K562 (cell line): ENCODE results near the gene MRPL41. TPM values are rescaled to one million over a fixed set of nuclear protein-coding genes. Genes with fewer than 3 reads are reported as not detected.

ENCODE experiments used
- BDP1 ChIP-seq: IDR thresholded peaks from 3 replicates; pipeline ENCODE4 v1.6.1; 2011; ENCODE audit not compliant: insufficient read length, insufficient read depth
- CC2D1A ChIP-seq: fragments of 450-650 bp; IDR thresholded peaks from 2 replicates; pipeline ENCODE4 v1.6.1; 2017; ENCODE audit warnings: mild to moderate bottlenecking
- GTF2F1 ChIP-seq: IDR thresholded peaks from 2 replicates; pipeline ENCODE4 v1.6.1; 2011; ENCODE audit warnings: low read depth, low read length, improper control_type of control experiment
- NFE2L1 ChIP-seq: fragments of 450-650 bp; IDR thresholded peaks from 2 replicates; pipeline ENCODE4 v1.6.1; 2016; ENCODE audit warnings: missing genetic modification characterization, low read depth, mild to moderate bottlenecking, missing compliant biosample characterization, moderate library complexity, borderline replicate concordance
- polyA plus RNA-seq, 8 experiments: library from polyadenylated mRNA; depleted of rRNA in 4 of 8; stranded (reverse) in 5 of 8; unstranded in 3 of 8; fragments of >200 nt; fragmentation: Nextera tagmentation in 2 of 8; fragmentation: Illumina TruSeq in 1 of 8; extraction: Ambion mirVana in 2 of 8; extraction: Trizol in 1 of 8; gene quantifications; 2 replicates each; pipeline versions ENCODE4 v1.2.1 to v1.2.3, GENCODE V29; 2011 to 2014; ENCODE audit warnings: inconsistent platforms in 1 of 8, missing spikeins in 1 of 8
- total RNA-seq, 7 experiments: library from RNA; depleted of rRNA in 6 of 7; stranded (reverse); fragments of >200 nt in 6 of 7; fragmentation: Illumina TruSeq in 2 of 7; extraction: Trizol in 2 of 7; gene quantifications; 2 replicates each; pipeline versions ENCODE4 v1.2.1 to v1.2.3, GENCODE V29; 2011 to 2021; ENCODE audit warnings: low replicate concordance in 1 of 7
- TF ChIP-seq, protein P1 (sequence below): fragments of 450-650 bp; IDR thresholded peaks from 2 replicates; pipeline ENCODE4 v1.6.1; 2016; ENCODE audit warnings: mild to moderate bottlenecking, moderate library complexity
- TF ChIP-seq, protein P2 (sequence below): fragments of 250-450 bp; sonication (Bioruptor Pico); IDR thresholded peaks from 2 replicates; pipeline ENCODE4 v1.4.0; 2020; ENCODE audit warnings: mild to moderate bottlenecking, moderate library complexity
- TF ChIP-seq, protein P3 (sequence below): sonication (generic); formaldehyde crosslinking; IDR thresholded peaks from 2 replicates; pipeline ENCODE4 v1.8.0; 2022; ENCODE audit warnings: missing genetic modification reagents, mild to moderate bottlenecking, borderline replicate concordance
- TF ChIP-seq, protein P4 (sequence below): sonication (generic); formaldehyde crosslinking; IDR thresholded peaks from 2 replicates; pipeline ENCODE4 v1.8.1; 2023; ENCODE audit warnings: mild to moderate bottlenecking, missing genetic modification reagents

Gene MRPL41
- total and polyA plus RNA-seq, 9 of the 15 experiments (the other 6 are each of a cell fraction or from before 2014, with no cell fraction given) = 2.6 to 259 (median 21.6) TPM

DNA sequence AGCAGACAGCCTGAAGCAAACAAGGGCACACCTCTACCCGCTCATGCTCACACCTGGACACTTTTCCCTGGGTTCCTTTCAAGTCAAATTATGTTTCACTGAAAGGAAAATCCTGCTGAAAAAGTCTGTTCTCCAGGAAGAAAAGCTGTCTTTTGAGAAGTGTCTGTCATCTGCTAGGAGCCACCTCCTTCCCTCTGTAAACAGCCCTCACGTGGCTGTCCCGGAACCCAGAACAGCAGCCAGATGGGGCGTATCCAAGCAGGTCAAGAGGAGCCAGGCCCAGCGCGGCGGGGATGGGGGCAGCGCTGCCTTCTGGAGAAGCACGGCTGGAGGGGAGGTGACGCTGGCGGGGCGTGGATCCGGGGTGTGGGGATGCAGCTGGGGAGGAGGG is 1.5 kb upstream of the MRPL41 start, which contains the start of gene PNPLA7 (continued):
- TF ChIP-seq, protein P1, sequence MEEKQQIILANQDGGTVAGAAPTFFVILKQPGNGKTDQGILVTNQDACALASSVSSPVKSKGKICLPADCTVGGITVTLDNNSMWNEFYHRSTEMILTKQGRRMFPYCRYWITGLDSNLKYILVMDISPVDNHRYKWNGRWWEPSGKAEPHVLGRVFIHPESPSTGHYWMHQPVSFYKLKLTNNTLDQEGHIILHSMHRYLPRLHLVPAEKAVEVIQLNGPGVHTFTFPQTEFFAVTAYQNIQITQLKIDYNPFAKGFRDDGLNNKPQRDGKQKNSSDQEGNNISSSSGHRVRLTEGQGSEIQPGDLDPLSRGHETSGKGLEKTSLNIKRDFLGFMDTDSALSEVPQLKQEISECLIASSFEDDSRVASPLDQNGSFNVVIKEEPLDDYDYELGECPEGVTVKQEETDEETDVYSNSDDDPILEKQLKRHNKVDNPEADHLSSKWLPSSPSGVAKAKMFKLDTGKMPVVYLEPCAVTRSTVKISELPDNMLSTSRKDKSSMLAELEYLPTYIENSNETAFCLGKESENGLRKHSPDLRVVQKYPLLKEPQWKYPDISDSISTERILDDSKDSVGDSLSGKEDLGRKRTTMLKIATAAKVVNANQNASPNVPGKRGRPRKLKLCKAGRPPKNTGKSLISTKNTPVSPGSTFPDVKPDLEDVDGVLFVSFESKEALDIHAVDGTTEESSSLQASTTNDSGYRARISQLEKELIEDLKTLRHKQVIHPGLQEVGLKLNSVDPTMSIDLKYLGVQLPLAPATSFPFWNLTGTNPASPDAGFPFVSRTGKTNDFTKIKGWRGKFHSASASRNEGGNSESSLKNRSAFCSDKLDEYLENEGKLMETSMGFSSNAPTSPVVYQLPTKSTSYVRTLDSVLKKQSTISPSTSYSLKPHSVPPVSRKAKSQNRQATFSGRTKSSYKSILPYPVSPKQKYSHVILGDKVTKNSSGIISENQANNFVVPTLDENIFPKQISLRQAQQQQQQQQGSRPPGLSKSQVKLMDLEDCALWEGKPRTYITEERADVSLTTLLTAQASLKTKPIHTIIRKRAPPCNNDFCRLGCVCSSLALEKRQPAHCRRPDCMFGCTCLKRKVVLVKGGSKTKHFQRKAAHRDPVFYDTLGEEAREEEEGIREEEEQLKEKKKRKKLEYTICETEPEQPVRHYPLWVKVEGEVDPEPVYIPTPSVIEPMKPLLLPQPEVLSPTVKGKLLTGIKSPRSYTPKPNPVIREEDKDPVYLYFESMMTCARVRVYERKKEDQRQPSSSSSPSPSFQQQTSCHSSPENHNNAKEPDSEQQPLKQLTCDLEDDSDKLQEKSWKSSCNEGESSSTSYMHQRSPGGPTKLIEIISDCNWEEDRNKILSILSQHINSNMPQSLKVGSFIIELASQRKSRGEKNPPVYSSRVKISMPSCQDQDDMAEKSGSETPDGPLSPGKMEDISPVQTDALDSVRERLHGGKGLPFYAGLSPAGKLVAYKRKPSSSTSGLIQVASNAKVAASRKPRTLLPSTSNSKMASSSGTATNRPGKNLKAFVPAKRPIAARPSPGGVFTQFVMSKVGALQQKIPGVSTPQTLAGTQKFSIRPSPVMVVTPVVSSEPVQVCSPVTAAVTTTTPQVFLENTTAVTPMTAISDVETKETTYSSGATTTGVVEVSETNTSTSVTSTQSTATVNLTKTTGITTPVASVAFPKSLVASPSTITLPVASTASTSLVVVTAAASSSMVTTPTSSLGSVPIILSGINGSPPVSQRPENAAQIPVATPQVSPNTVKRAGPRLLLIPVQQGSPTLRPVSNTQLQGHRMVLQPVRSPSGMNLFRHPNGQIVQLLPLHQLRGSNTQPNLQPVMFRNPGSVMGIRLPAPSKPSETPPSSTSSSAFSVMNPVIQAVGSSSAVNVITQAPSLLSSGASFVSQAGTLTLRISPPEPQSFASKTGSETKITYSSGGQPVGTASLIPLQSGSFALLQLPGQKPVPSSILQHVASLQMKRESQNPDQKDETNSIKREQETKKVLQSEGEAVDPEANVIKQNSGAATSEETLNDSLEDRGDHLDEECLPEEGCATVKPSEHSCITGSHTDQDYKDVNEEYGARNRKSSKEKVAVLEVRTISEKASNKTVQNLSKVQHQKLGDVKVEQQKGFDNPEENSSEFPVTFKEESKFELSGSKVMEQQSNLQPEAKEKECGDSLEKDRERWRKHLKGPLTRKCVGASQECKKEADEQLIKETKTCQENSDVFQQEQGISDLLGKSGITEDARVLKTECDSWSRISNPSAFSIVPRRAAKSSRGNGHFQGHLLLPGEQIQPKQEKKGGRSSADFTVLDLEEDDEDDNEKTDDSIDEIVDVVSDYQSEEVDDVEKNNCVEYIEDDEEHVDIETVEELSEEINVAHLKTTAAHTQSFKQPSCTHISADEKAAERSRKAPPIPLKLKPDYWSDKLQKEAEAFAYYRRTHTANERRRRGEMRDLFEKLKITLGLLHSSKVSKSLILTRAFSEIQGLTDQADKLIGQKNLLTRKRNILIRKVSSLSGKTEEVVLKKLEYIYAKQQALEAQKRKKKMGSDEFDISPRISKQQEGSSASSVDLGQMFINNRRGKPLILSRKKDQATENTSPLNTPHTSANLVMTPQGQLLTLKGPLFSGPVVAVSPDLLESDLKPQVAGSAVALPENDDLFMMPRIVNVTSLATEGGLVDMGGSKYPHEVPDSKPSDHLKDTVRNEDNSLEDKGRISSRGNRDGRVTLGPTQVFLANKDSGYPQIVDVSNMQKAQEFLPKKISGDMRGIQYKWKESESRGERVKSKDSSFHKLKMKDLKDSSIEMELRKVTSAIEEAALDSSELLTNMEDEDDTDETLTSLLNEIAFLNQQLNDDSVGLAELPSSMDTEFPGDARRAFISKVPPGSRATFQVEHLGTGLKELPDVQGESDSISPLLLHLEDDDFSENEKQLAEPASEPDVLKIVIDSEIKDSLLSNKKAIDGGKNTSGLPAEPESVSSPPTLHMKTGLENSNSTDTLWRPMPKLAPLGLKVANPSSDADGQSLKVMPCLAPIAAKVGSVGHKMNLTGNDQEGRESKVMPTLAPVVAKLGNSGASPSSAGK = 0 out of 2 replicates have a peak, but pooled peaks have one; percentile 16
- TF ChIP-seq, protein P2, sequence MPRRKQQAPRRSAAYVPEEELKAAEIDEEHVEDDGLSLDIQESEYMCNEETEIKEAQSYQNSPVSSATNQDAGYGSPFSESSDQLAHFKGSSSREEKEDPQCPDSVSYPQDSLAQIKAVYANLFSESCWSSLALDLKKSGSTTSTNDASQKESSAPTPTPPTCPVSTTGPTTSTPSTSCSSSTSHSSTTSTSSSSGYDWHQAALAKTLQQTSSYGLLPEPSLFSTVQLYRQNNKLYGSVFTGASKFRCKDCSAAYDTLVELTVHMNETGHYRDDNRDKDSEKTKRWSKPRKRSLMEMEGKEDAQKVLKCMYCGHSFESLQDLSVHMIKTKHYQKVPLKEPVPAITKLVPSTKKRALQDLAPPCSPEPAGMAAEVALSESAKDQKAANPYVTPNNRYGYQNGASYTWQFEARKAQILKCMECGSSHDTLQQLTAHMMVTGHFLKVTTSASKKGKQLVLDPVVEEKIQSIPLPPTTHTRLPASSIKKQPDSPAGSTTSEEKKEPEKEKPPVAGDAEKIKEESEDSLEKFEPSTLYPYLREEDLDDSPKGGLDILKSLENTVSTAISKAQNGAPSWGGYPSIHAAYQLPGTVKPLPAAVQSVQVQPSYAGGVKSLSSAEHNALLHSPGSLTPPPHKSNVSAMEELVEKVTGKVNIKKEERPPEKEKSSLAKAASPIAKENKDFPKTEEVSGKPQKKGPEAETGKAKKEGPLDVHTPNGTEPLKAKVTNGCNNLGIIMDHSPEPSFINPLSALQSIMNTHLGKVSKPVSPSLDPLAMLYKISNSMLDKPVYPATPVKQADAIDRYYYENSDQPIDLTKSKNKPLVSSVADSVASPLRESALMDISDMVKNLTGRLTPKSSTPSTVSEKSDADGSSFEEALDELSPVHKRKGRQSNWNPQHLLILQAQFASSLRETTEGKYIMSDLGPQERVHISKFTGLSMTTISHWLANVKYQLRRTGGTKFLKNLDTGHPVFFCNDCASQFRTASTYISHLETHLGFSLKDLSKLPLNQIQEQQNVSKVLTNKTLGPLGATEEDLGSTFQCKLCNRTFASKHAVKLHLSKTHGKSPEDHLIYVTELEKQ = no peak
- TF ChIP-seq BDP1 = no peak
- TF ChIP-seq, protein P3, sequence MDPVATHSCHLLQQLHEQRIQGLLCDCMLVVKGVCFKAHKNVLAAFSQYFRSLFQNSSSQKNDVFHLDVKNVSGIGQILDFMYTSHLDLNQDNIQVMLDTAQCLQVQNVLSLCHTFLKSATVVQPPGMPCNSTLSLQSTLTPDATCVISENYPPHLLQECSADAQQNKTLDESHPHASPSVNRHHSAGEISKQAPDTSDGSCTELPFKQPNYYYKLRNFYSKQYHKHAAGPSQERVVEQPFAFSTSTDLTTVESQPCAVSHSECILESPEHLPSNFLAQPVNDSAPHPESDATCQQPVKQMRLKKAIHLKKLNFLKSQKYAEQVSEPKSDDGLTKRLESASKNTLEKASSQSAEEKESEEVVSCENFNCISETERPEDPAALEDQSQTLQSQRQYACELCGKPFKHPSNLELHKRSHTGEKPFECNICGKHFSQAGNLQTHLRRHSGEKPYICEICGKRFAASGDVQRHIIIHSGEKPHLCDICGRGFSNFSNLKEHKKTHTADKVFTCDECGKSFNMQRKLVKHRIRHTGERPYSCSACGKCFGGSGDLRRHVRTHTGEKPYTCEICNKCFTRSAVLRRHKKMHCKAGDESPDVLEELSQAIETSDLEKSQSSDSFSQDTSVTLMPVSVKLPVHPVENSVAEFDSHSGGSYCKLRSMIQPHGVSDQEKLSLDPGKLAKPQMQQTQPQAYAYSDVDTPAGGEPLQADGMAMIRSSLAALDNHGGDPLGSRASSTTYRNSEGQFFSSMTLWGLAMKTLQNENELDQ (CRISPR knock-in tag) = no peak
- no peak for TF ChIP-seq GTF2F1
- TF ChIP-seq NFE2L1 (tag) = no peak
- no peak for TF ChIP-seq CC2D1A
- TF ChIP-seq, protein P4, sequence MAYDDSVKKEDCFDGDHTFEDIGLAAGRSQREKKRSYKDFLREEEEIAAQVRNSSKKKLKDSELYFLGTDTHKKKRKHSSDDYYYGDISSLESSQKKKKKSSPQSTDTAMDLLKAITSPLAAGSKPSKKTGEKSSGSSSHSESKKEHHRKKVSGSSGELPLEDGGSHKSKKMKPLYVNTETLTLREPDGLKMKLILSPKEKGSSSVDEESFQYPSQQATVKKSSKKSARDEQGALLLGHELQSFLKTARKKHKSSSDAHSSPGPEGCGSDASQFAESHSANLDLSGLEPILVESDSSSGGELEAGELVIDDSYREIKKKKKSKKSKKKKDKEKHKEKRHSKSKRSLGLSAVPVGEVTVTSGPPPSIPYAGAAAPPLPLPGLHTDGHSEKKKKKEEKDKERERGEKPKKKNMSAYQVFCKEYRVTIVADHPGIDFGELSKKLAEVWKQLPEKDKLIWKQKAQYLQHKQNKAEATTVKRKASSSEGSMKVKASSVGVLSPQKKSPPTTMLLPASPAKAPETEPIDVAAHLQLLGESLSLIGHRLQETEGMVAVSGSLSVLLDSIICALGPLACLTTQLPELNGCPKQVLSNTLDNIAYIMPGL (CRISPR knock-in tag) = no peak
